Choroid plexus epithelial cell (primary cell): ENCODE results near the gene PTPN13.
"Not testable (repeated sequence)": the region's sequence is repeated elsewhere in the genome, so short reads cannot be mapped to it uniquely, and the experiment has no call there.

Source experiments
- DNase-seq: peaks from one replicate; pipeline ENCODE4 v3.0.0-alpha.2; 2010; ENCODE audit warnings: low read depth
- H3K4me3 ChIP-seq: 2 replicates; pipeline ENCODE4 v1.5.1; 2011; ENCODE audit warnings: low read depth, mild to moderate bottlenecking, control low read depth, low read length, moderate library complexity
- CTCF ChIP-seq: conservative IDR thresholded peaks from 2 replicates; pipeline ENCODE4 v1.5.1; 2011; ENCODE audit warnings: low read depth, mild to moderate bottlenecking, control low read depth, inconsistent platforms, low read length, moderate library complexity

PTPN13 gene

GRCh38 chr4:86640469-86640868 is 46.4 kb downstream of the PTPN13 start:
- DNase-seq = no peak
- no peak overlapping the region for H3K4me3 ChIP-seq
- no peak for TF ChIP-seq CTCF

GRCh38 chr4:86641516-86642090 is 47.5 kb downstream of the PTPN13 start:
- DNase-seq = peak; percentile 36
- TF ChIP-seq CTCF = no peak
- H3K4me3 ChIP-seq = no peak overlapping the region

- no peak for DNase-seq
- TF ChIP-seq CTCF = no peak
- H3K4me3 ChIP-seq = no peak overlapping the region
These were observed 50.8 kb downstream of the PTPN13 start for GRCh38 chr4:86644892-86645291.

- no peak for DNase-seq
- no peak overlapping the region for H3K4me3 ChIP-seq
- no peak for TF ChIP-seq CTCF
These were observed 58.3 kb downstream of the PTPN13 start for GRCh38 chr4:86652332-86652932.

- H3K4me3 ChIP-seq = no peak overlapping the region
- peak; percentile 53 for TF ChIP-seq CTCF
- no peak for DNase-seq
These were observed 59.2 kb downstream of the PTPN13 start for GRCh38 chr4:86653237-86653865.

GRCh38 chr4:86656781-86657180 is 62.7 kb downstream of the PTPN13 start:
- not testable (repeated sequence) for H3K4me3 ChIP-seq, DNase-seq

- H3K4me3 ChIP-seq = no peak overlapping the region
- DNase-seq = no peak
- no peak for TF ChIP-seq CTCF
These were observed 63.3 kb downstream of the PTPN13 start for GRCh38 chr4:86657382-86657781.
